ENCODE results near the gene TRPC6. TPM values are rescaled to one million over a fixed set of nuclear protein-coding genes. Genes with fewer than 3 reads are reported as not detected.
A peak's percentile ranks its signal among the peaks of the same experiment; 100 is the strongest.

The TRPC6 gene
- total RNA-seq, 6 donors from 2014 or later, result 10.5 to 62.9 (median 18.0) TPM

DNA sequence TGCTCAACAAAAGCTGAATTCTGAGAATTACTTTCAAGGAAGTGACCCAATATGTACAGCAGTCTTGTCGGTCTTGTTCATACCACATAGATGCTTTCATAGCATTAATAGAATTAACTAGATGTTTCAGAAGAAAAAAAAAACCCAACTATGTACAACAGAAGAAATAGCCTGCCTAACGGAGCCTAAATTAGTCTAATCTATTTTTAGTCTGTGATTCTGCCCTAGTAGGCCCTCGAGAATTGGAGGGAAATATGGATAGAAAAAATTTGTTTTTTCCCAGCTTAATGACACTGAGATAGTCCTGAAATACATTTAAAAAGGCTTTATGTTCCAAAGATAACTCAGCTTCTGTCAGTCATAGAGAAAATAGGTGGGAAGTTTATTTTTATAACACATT lies 17.1 kb upstream of the TRPC6 start:
- no peak for DNase-seq
- Histone ChIP-seq H3K4me1 (no peaks in the 10 kb centered on the region), H3K27ac (no peak overlapping the region), H3K27me3 (no peaks in the 10 kb centered on the region), H3K9me3 (no peaks in the 10 kb centered on the region), H3K4me3 (no peak overlapping the region), H3K36me3 (no peaks in the 10 kb centered on the region)
- WGBS, 2 donors, result 64 to 75% methylated on average over 3 of the region's 3 CpGs
- TF ChIP-seq POLR2A (IDR thresholded peaks at IDR 0.05) (no peak), POLR2AphosphoS5 (IDR thresholded peaks at IDR 0.05) (no peak), EP300 (IDR thresholded peaks at IDR 0.05) (no peak)
- TF ChIP-seq, protein P1, sequence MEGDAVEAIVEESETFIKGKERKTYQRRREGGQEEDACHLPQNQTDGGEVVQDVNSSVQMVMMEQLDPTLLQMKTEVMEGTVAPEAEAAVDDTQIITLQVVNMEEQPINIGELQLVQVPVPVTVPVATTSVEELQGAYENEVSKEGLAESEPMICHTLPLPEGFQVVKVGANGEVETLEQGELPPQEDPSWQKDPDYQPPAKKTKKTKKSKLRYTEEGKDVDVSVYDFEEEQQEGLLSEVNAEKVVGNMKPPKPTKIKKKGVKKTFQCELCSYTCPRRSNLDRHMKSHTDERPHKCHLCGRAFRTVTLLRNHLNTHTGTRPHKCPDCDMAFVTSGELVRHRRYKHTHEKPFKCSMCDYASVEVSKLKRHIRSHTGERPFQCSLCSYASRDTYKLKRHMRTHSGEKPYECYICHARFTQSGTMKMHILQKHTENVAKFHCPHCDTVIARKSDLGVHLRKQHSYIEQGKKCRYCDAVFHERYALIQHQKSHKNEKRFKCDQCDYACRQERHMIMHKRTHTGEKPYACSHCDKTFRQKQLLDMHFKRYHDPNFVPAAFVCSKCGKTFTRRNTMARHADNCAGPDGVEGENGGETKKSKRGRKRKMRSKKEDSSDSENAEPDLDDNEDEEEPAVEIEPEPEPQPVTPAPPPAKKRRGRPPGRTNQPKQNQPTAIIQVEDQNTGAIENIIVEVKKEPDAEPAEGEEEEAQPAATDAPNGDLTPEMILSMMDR (IDR thresholded peaks at IDR 0.05), result no peak
- ATAC-seq (ENCODE audit: low FRiP score in 2 of 2), result no peak

DNA sequence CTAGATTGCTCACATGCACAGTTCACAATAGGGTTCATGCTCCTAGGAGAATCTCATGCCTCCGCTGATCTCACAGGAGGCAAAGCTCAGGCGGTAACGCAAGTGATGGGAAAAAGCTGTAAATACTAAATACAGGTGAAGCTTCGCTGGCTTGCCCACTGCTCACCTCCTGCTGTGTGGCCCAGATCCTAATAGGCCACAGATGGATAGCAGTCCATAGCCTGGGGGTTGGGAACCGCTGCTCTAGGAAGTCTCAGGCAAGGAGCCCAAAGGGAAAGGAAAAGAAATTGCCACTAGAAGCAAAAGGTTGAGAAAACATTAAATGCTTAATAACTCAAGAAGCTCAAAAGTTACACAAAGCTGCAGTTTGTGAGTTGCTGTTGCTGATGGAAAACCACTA lies 3.2 kb upstream of the TRPC6 start:
- H3K27me3 ChIP-seq, result peaks cover 0 to 9% (median 2%) of the 10 kb centered on the region in 4 donors
- peak overlapping the region in 1 of 4 donors; percentile 2 for H3K4me3 ChIP-seq
- H3K9me3 ChIP-seq, result no peaks in the 10 kb centered on the region
- WGBS, 2 donors, result 82 to 86% methylated on average over 5 of the region's 5 CpGs
- TF ChIP-seq EP300 (IDR thresholded peaks at IDR 0.05) (no peak), POLR2A (IDR thresholded peaks at IDR 0.05) (no peak), POLR2AphosphoS5 (IDR thresholded peaks at IDR 0.05) (no peak)
- TF ChIP-seq, protein P1 (IDR thresholded peaks at IDR 0.05), result no peak
- H3K27ac ChIP-seq, result no peak overlapping the region
- DNase-seq (no peak), ATAC-seq (ENCODE audit: low FRiP score in 2 of 2) (no peak)
- peaks cover 0 to 10% (median 3%) of the 10 kb centered on the region in 4 donors for H3K4me1 ChIP-seq
- H3K36me3 ChIP-seq, result no peaks in the 10 kb centered on the region

DNA sequence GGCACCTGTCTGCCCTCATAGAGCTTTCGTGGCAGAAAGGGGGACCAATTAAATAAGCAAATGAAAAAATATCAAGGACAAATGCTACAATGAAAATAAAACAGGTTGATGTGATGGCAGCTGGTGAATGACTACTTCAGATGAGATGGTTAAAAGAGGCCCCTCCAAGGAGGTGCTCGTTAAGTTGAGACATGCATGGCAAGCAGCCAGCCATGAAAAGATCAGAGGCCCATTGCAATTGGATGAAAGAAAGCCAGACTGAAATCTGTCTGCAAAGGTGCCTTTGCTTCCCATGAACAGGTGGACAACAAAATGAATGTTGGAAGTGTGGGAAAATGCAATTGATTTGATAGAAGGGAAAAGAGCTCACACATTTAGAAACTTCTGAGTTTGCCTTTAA lies 848 bp upstream of the TRPC6 start:
- Histone ChIP-seq H3K4me3 (peak overlapping the region in 1 of 4 donors; percentile 50), H3K9me3 (no peaks in the 10 kb centered on the region), H3K27me3 (peaks cover 0 to 9% (median 2%) of the 10 kb centered on the region in 4 donors), H3K27ac (peak overlapping the region in 1 of 4 donors; percentile 84), H3K4me1 (peaks cover 0 to 10% (median 3%) of the 10 kb centered on the region in 4 donors), H3K36me3 (no peaks in the 10 kb centered on the region)
- no peak for DNase-seq
- no peak for TF ChIP-seq POLR2A (IDR thresholded peaks at IDR 0.05)
- no peak for TF ChIP-seq EP300 (IDR thresholded peaks at IDR 0.05)
- TF ChIP-seq, protein P1 (IDR thresholded peaks at IDR 0.05), result no peak
- no peak for TF ChIP-seq POLR2AphosphoS5 (IDR thresholded peaks at IDR 0.05)
- ATAC-seq (ENCODE audit: low FRiP score in 2 of 2), result no peak
- WGBS, 2 donors, result 46 to 53% methylated on average over 2 of the region's 2 CpGs

DNA sequence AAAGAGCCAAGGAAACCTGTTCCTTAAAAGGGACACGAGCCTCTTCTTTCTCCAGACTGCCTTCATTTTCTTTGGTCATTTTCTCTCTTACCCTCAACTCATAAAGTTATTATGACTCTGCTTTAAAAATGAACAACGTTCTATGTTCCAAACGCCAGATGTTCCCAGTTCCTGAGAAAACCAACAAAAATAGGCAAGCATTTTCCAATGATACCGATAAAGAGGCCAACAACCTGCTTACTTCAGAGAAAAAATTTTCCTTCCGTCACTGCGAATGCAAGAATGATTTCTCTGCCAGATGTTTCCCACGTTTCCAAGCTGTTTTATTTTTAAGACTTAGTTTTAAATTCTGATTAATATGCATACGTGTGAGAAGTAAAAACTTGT lies 315 bp upstream of the TRPC6 start:
- Histone ChIP-seq H3K4me1 (peaks cover 0 to 10% (median 3%) of the 10 kb centered on the region in 4 donors), H3K36me3 (no peaks in the 10 kb centered on the region), H3K27me3 (peaks cover 0 to 9% (median 2%) of the 10 kb centered on the region in 4 donors), H3K9me3 (no peaks in the 10 kb centered on the region), H3K27ac (peak overlapping the region; percentile 32 to 84 (median 78)), H3K4me3 (peak overlapping the region in 3 of 4 donors; percentile 47 to 60 (median 50))
- ATAC-seq (ENCODE audit: low FRiP score in 2 of 2), result no peak
- 35 to 46% methylated on average over 8 of the region's 8 CpGs for whole genome bisulfite sequencing, 2 donors
- DNase-seq, result no peak
- TF ChIP-seq POLR2A (IDR thresholded peaks at IDR 0.05) (no peak), EP300 (IDR thresholded peaks at IDR 0.05) (no peak), POLR2AphosphoS5 (IDR thresholded peaks at IDR 0.05) (no peak)
- TF ChIP-seq, protein P1 (IDR thresholded peaks at IDR 0.05), result no peak

DNA sequence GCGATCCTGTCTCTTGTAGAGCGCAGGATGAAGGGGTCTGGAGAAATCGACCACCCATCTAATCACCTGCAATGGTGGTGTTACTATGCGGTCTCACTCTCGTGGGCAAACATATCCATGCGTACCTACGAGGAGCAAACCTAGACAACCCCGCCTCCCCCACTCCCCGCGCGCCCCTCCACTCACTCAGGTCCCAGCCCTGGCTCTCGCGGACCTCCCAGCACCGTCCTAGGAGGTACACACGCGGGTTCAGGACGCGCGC lies 887 bp downstream of the TRPC6 start:
- TF ChIP-seq, protein P1 (IDR thresholded peaks at IDR 0.05), result no peak
- TF ChIP-seq EP300 (IDR thresholded peaks at IDR 0.05) (no peak), POLR2AphosphoS5 (IDR thresholded peaks at IDR 0.05) (no peak), POLR2A (IDR thresholded peaks at IDR 0.05) (no peak)
- peak overlapping the region; percentile 47 to 60 (median 50) for H3K4me3 ChIP-seq
- H3K27me3 ChIP-seq, result peaks cover 0 to 9% (median 2%) of the 10 kb centered on the region in 4 donors
- WGBS, 2 donors, result 16% methylated on average over 18 of the region's 19 CpGs; no CpG with 5 or more reads in 1 of the 2 donors
- peak in 1 of 2 donors; percentile 49 for ATAC-seq (ENCODE audit: low FRiP score in 2 of 2)
- DNase-seq, result no peak
- no peaks in the 10 kb centered on the region for H3K36me3 ChIP-seq
- H3K9me3 ChIP-seq, result no peaks in the 10 kb centered on the region
- peak overlapping the region; percentile 74 to 84 (median 80) for H3K27ac ChIP-seq
- H3K4me1 ChIP-seq, result peaks cover 0 to 10% (median 3%) of the 10 kb centered on the region in 4 donors
